GM12878 (cell line): ENCODE data around the gene WNT8A. TPM values are rescaled to one million over a fixed set of nuclear protein-coding genes. Genes with fewer than 3 reads are reported as not detected.
A peak's percentile ranks its signal among the peaks of the same experiment; 100 is the strongest.

Experiments used
- ATAC-seq: fragments of 200-7000 bp; cut with Tn5 transposase; 3 replicates; pipeline ENCODE4 v1.9.1; 2020; ENCODE audit warnings: mild to moderate bottlenecking, moderate library complexity
- BruUV-seq: library from RNA; stranded (reverse); fragments of 400-500 nt; replicated peaks from 2 replicates; lab custom pipeline; 2021; lab: Mats Ljungman, UMichigan
- CTCF ChIA-PET: fragments of 300-600 bp; sonication (Branson Sonifier 250); formaldehyde crosslinking; extraction: SDS; loops from one replicate; lab custom pipeline; 2021; ENCODE audit warnings: inconsistent platforms; lab: Yijun Ruan, JAX
- POLR2A ChIA-PET: fragments of 350-600 bp; formaldehyde crosslinking; extraction: SDS; loops from one replicate; lab custom pipeline; 2021; ENCODE audit warnings: inconsistent platforms; lab: Charles Lee
- RAD21 ChIA-PET: fragments of 300-600 bp; sonication (Branson Sonifier 250); formaldehyde crosslinking; loops from one replicate; lab custom pipeline; 2023; ENCODE audit warnings: antibody characterized with exemption; ENCODE audit not compliant: unreplicated experiment; lab: Charles Lee
- SMC1A ChIA-PET: fragments of 300-600 bp; sonication (Branson Sonifier 250); formaldehyde crosslinking; loops from one replicate; lab custom pipeline; 2023; ENCODE audit not compliant: unreplicated experiment, uncharacterized antibody; lab: Charles Lee
- DNase-seq: peaks from one replicate; pipeline ENCODE4 v3.0.0-alpha.2; 2011; ENCODE audit warnings: low read depth, low spot score
- FAIRE-seq: peaks from 3 replicates; lab custom pipeline; 2011; peaks lifted over from hg19 to GRCh38; lab: Jason Lieb, UNC
- H2AFZ ChIP-seq: 2 replicates; pipeline ENCODE4 v1.6.0; 2011; ENCODE audit warnings: low read depth, low read length, control low read depth; ENCODE audit not compliant: control insufficient read depth
- H3K27ac ChIP-seq: 2 replicates; pipeline ENCODE4 v1.5.1; 2011; ENCODE audit warnings: control low read depth; ENCODE audit not compliant: control insufficient read depth, insufficient read depth
- H3K27me3 ChIP-seq, 2 experiments: replicated peaks in 1 of 2; 2 replicates each; pipeline versions ENCODE4 v1.6.0 to v1.6.1; 2011; ENCODE audit warnings: low read length in 1 of 2; ENCODE audit not compliant: control insufficient read depth in 2 of 2, insufficient read depth in 2 of 2
- H3K36me3 ChIP-seq, 2 experiments: 2 replicates each; pipeline ENCODE4 v1.5.1; 2011; ENCODE audit warnings: low read length in 1 of 2; ENCODE audit not compliant: control insufficient read depth in 2 of 2, insufficient read depth in 2 of 2
- H3K4me1 ChIP-seq: 2 replicates; pipeline ENCODE4 v1.6.1; 2011; ENCODE audit warnings: mild to moderate bottlenecking, low read length, moderate library complexity, mixed read lengths; ENCODE audit not compliant: control insufficient read depth, insufficient read depth
- H3K4me2 ChIP-seq: 2 replicates; pipeline ENCODE4 v1.6.0; 2011; ENCODE audit warnings: control low read depth; ENCODE audit not compliant: control insufficient read depth, insufficient read depth
- H3K4me3 ChIP-seq: fragments of 200-600 bp; sonication (generic); 2 replicates; pipeline ENCODE4 v1.5.1; 2016
- H3K79me2 ChIP-seq: 2 replicates; pipeline ENCODE4 v1.6.0; 2011; ENCODE audit warnings: low read length; ENCODE audit not compliant: control insufficient read depth, insufficient read depth
- H3K9ac ChIP-seq: 2 replicates; pipeline ENCODE4 v1.8.0; 2011; ENCODE audit warnings: low read length, control low read depth, mixed read lengths; ENCODE audit not compliant: control insufficient read depth, insufficient read depth
- H3K9me3 ChIP-seq: replicated peaks from 3 replicates; pipeline ENCODE4 v1.5.1; 2011; ENCODE audit warnings: mild to moderate bottlenecking, low read length; ENCODE audit not compliant: control insufficient read depth, insufficient read depth
- H4K20me1 ChIP-seq: 2 replicates; pipeline ENCODE4 v1.6.0; 2011; ENCODE audit not compliant: control insufficient read depth, insufficient read depth
- CTCF ChIP-seq, 3 experiments: IDR thresholded peaks in 2 of 3; conservative IDR thresholded peaks in 1 of 3; 2 replicates each; pipeline ENCODE4 v1.5.1; 2011; ENCODE audit warnings: low read depth in 3 of 3, low read length in 3 of 3, mild to moderate bottlenecking in 3 of 3, control low read depth in 2 of 3, moderate library complexity in 2 of 3, inconsistent platforms in 1 of 3, mixed read lengths in 1 of 3; ENCODE audit not compliant: control insufficient read depth in 2 of 3, insufficient read depth in 1 of 3; ENCODE audit errors: extremely low read depth in 1 of 3
- MYC ChIP-seq: IDR thresholded peaks from 2 replicates; pipeline ENCODE4 v1.6.1; 2011; ENCODE audit warnings: mild to moderate bottlenecking, low read length, moderate library complexity, inconsistent platforms; ENCODE audit not compliant: insufficient read depth, insufficient replicate concordance, insufficient read length, severe bottlenecking
- NFXL1 ChIP-seq: fragments of 450-650 bp; IDR thresholded peaks from 2 replicates; pipeline ENCODE4 v1.6.1; 2017; ENCODE audit warnings: antibody characterized with exemption, mild to moderate bottlenecking, borderline replicate concordance
- RAD21 ChIP-seq: IDR thresholded peaks from 2 replicates; pipeline ENCODE4 v1.6.1; 2011; ENCODE audit warnings: mild to moderate bottlenecking, low read depth, low read length, moderate library complexity; ENCODE audit not compliant: insufficient read depth
- RAD51 ChIP-seq: fragments of 450-650 bp; IDR thresholded peaks from 2 replicates; pipeline ENCODE4 v1.6.1; 2016; ENCODE audit warnings: moderate library complexity, mild to moderate bottlenecking, inconsistent platforms
- SIN3A ChIP-seq: IDR thresholded peaks from 2 replicates; pipeline ENCODE4 v1.6.1; 2012; ENCODE audit warnings: low read depth, low read length, improper control_type of control experiment
- SMC3 ChIP-seq: IDR thresholded peaks from 2 replicates; pipeline ENCODE4 v1.6.1; 2011; ENCODE audit warnings: low read length, improper control_type of control experiment, borderline replicate concordance
- YY1 ChIP-seq: IDR thresholded peaks from 2 replicates; pipeline ENCODE4 v1.6.1; 2011; ENCODE audit warnings: low read depth, mild to moderate bottlenecking, low read length
- WGBS: methylation state at CpG from one replicate; pipeline ENCODE4 v1.1.6; 2016; ENCODE audit warnings: low lambda C conversion rate; ENCODE audit not compliant: insufficient replicate concordance, insufficient coverage; ENCODE audit errors: missing lambda C conversion rate; 5-methylcytosine and 5-hydroxymethylcytosine counted together
- in situ Hi-C: fragments of 300-500 bp; cut with MboI; formaldehyde crosslinking; loops from 9 replicates; pipeline ENCODE4 v1.14.3; 2018; ENCODE audit warnings: mixed read lengths
- intact Hi-C: fragments of 100-400 bp; cut with micrococcal nuclease; formaldehyde crosslinking; loops from one replicate; pipeline ENCODE4 v1.14.2; 2022; ENCODE audit not compliant: unreplicated experiment
- polyA plus RNA-seq, 11 experiments: library from polyadenylated mRNA; depleted of rRNA in 4 of 11; unstranded in 6 of 11; stranded (reverse) in 5 of 11; fragments of >200 nt; fragmentation: Nextera tagmentation in 4 of 11; fragmentation: Illumina TruSeq in 1 of 11; extraction: Ambion mirVana in 4 of 11; extraction: Trizol in 1 of 11; gene quantifications; 1 replicate in 1 of 11; 2 replicates in 10 of 11; pipeline versions ENCODE4 v1.2.1 to v1.2.3, GENCODE V29; 2011 to 2016; ENCODE audit warnings: inconsistent platforms in 2 of 11, missing spikeins in 2 of 11, low read depth in 1 of 11
- total RNA-seq, 4 experiments: library from RNA; depleted of rRNA in 3 of 4; stranded (reverse); fragments of >200 nt in 3 of 4; fragmentation: Illumina TruSeq in 1 of 4; extraction: Trizol in 1 of 4; gene quantifications; 2 replicates each; pipeline versions ENCODE4 v1.2.1 to v1.2.3, GENCODE V29; 2013 to 2021

Gene WNT8A
- total and polyA plus RNA-seq, 10 of the 15 experiments (the other 5 are each of a cell fraction or from before 2014, with no cell fraction given): not detected

GRCh38 chr5:138077064-138077696, 6.7 kb upstream of the WNT8A start:
- H3K79me2 ChIP-seq: no peaks in the 10 kb centered on the region
- H3K4me1 ChIP-seq: peaks cover 7% of the 10 kb centered on the region
- TF ChIP-seq SMC3 (peak; percentile 97), CTCF (IDR thresholded peaks at IDR 0.05 in 2 of 3, conservative IDR thresholded peaks at IDR 0.05 in 1 of 3; ENCODE audit: control insufficient read depth in 2 of 3, extremely low read depth in 1 of 3, insufficient read depth in 1 of 3, low read depth in 3 of 3, low read length in 3 of 3) (peak; percentile 75 to 92 (median 79)), RAD21 (peak; percentile 89), MYC (no peak), RAD51 (no peak), NFXL1 (no peak), YY1 (peak; percentile 32; the same call in 1 of the 2 replicates), SIN3A (no peak)
- CTCF ChIA-PET: interaction anchor here (0.7 to 12.1 kb wide), 32 partner anchors 9 to 1186 kb away, joined by 3 to 243 read pairs (median 4); partner anchors contain the start of genes BRD8, KIF20A, NME5 and PKD2L2
- intact Hi-C loops (loop anchor here (1.0 kb wide), 1 partner anchor 56 kb away; no protein-coding TSS in a partner anchor), in situ Hi-C loops (loop anchor here (25.0 kb wide), 1 partner anchor 740 kb away; no protein-coding TSS in a partner anchor)
- no peaks in the 10 kb centered on the region for H4K20me1 ChIP-seq
- DNase-seq (no peak), ATAC-seq (peak; percentile 59), FAIRE-seq (peak; percentile 93)
- H3K27me3 ChIP-seq: no peaks in the 10 kb centered on the region
- POLR2A ChIA-PET: no interaction called here
- H3K9me3 ChIP-seq: no peaks in the 10 kb centered on the region
- BruUV-seq: no TSS peak
- no peak overlapping the region for H2AFZ ChIP-seq
- RAD21 ChIA-PET: interaction anchor here (0.9 to 4.7 kb wide), 9 partner anchors 14 to 100 kb away, joined by 3 to 59 read pairs (median 5); partner anchors contain the start of genes FAM13B and NME5
- H3K27ac ChIP-seq: no peak overlapping the region
- WGBS: 25% methylated on average over 5 of the region's 5 CpGs
- H3K4me3 ChIP-seq: no peak overlapping the region
- no peaks in the 10 kb centered on the region for H3K36me3 ChIP-seq
- SMC1A ChIA-PET: interaction anchor here (0.7 to 7.0 kb wide), 17 partner anchors 11 to 471 kb away, joined by 3 to 87 read pairs (median 4); partner anchors contain the start of gene FAM13B
- no peak overlapping the region for H3K4me2 ChIP-seq
- H3K9ac ChIP-seq: no peak overlapping the region
